ENCODE results near the gene LMNTD2. TPM values are rescaled to one million over a fixed set of nuclear protein-coding genes. Genes with fewer than 3 reads are reported as not detected.

LMNTD2 gene
- total and polyA plus RNA-seq, 2 of the 13 experiments (the other 11 are each of a cell fraction or from before 2014, with no cell fraction given): 1.1 to 3.1 TPM

DNA sequence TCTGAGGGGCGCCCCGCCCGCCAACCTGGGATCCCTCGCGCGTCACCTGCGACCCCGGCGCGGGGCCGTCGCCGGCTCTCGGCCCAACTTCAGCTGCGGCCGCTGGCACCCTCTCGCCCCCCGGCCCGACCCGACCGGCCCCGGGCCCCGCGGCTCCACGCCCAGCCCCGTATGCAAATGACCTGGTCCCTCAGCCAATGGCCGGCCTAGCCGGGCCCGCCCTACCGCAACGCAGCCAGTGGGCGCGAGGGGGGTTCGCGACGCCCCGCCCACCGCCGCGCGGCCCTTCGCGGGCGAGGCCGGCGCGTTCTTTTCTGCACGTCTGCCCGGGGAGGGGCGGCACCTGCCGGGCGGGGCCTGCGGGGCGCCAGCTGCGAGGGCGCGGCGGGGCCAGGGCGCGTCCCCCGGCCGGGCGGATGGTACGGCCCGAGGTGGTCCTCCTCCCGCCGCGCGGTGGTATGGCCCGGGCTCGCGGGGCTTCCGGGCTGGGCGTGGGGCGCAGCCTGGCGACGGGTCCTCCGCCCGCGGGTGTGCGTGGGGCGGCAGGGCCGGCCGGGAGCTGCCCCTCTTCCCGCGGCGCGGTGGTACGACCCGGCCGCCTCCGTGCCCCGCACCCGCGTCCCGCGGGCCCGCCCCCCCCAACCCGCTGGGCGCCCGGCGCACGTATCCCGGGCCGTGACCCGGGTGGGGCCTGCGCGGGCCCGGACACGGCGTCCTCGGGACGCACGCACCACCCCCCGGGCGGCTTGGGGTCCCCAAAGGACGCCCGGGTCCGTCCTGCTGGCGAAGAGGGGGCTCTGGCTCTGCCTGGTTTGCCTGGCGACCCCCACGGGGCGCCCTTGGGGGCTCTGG, 8.0 kb upstream of the LMNTD2 start (continued):
- TF ChIP-seq SNAPC4 (CRISPR knock-in tag; IDR thresholded peaks at IDR 0.05) (no peak), ARNT2 (CRISPR knock-in tag; IDR thresholded peaks at IDR 0.05; ENCODE audit: low read depth) (peak; percentile 51; the same call in 1 of the 2 replicates), FOXK2 (IDR thresholded peaks at IDR 0.05) (no peak), SMAD9 (CRISPR knock-in tag; IDR thresholded peaks at IDR 0.05) (no peak), NFIC (IDR thresholded peaks at IDR 0.05; ENCODE audit: low read length) (no peak), ZFP36L2 (CRISPR knock-in tag; IDR thresholded peaks at IDR 0.05) (no peak), REST (IDR thresholded peaks at IDR 0.05; ENCODE audit: borderline replicate concordance in 1 of 2, low read depth in 1 of 2, low read length in 2 of 2) (no peak), CBX1 (IDR thresholded peaks at IDR 0.05; ENCODE audit: low read depth) (no peak), RFX5 (IDR thresholded peaks at IDR 0.05; ENCODE audit: low read depth, low read length) (0 out of 2 replicates have a peak, but pooled peaks have one; percentile 18), SETDB1 (CRISPR knock-in tag; IDR thresholded peaks at IDR 0.05; ENCODE audit: borderline replicate concordance) (no peak), TSC22D2 (CRISPR knock-in tag; IDR thresholded peaks at IDR 0.05; ENCODE audit: borderline replicate concordance) (no peak), GATAD2A (CRISPR knock-in tag; IDR thresholded peaks at IDR 0.05) (no peak), MTERF4 (CRISPR knock-in tag; IDR thresholded peaks at IDR 0.05) (0 out of 2 replicates have a peak, but pooled peaks have one; percentile 33)
- TF ChIP-seq, protein P1, sequence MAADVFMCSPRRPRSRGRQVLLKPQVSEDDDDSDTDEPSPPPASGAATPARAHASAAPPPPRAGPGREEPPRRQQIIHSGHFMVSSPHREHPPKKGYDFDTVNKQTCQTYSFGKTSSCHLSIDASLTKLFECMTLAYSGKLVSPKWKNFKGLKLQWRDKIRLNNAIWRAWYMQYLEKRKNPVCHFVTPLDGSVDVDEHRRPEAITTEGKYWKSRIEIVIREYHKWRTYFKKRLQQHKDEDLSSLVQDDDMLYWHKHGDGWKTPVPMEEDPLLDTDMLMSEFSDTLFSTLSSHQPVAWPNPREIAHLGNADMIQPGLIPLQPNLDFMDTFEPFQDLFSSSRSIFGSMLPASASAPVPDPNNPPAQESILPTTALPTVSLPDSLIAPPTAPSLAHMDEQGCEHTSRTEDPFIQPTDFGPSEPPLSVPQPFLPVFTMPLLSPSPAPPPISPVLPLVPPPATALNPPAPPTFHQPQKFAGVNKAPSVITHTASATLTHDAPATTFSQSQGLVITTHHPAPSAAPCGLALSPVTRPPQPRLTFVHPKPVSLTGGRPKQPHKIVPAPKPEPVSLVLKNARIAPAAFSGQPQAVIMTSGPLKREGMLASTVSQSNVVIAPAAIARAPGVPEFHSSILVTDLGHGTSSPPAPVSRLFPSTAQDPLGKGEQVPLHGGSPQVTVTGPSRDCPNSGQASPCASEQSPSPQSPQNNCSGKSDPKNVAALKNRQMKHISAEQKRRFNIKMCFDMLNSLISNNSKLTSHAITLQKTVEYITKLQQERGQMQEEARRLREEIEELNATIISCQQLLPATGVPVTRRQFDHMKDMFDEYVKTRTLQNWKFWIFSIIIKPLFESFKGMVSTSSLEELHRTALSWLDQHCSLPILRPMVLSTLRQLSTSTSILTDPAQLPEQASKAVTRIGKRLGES (CRISPR knock-in tag; IDR thresholded peaks at IDR 0.05; ENCODE audit: borderline replicate concordance): no peak
- TF ChIP-seq, protein P2, sequence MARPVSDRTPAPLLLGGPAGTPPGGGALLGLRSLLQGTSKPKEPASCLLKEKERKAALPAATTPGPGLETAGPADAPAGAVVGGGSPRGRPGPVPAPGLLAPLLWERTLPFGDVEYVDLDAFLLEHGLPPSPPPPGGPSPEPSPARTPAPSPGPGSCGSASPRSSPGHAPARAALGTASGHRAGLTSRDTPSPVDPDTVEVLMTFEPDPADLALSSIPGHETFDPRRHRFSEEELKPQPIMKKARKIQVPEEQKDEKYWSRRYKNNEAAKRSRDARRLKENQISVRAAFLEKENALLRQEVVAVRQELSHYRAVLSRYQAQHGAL (CRISPR knock-in tag; IDR thresholded peaks at IDR 0.05; ENCODE audit: not compliant biosample characterization): no peak

Data from HepG2 (cell line).